Measurements from ENCODE around the gene LMAN2.
A peak's percentile ranks its signal among the peaks of the same experiment; 100 is the strongest.

The LMAN2 gene

DNA sequence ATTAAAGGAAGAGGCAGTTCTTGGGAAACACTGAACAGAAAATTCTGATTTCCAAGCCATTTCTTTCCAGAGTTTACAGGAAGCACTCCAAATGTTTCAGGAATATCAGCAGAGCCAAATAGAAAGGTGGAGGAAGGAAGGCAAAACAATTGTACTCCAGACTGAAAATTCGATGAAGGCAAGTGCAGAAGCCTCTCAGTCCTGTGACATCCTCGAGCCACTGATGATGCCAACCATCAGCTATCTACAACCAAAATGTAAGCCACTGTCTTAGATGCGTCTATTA is 2.2 kb downstream of the LMAN2 start:
- H3F3A ChIP-seq (ENCODE audit: control insufficient read depth, insufficient read depth): 0 out of 2 replicates have a peak, but pooled peaks cover 3% of the 10 kb centered on the region
- H3K4me1 ChIP-seq (ENCODE audit: control insufficient read depth, low read length): peaks cover 33% of the 10 kb centered on the region
- no peaks in the 10 kb centered on the region for H3K9me3 ChIP-seq (ENCODE audit: control insufficient read depth, insufficient read depth, low read length)
- no peaks in the 10 kb centered on the region for H3K27me3 ChIP-seq (ENCODE audit: control insufficient read depth, low read length)
- H3K36me3 ChIP-seq (ENCODE audit: control insufficient read depth, low read length): peaks cover 43% of the 10 kb centered on the region
- peaks cover 19% of the 10 kb centered on the region; the same call in 1 of the 2 replicates for H4K20me1 ChIP-seq (ENCODE audit: control insufficient read depth, insufficient read depth, low read depth, low read length)
- no peak overlapping the region for H3K27ac ChIP-seq (ENCODE audit: low read depth, low read length)
- H3K9me2 ChIP-seq (replicated peaks; ENCODE audit: control insufficient read depth, low read length): no peaks in the 10 kb centered on the region
- H3K79me2 ChIP-seq (ENCODE audit: control insufficient read depth, low read length): peaks cover 70% of the 10 kb centered on the region
- peak overlapping the region; percentile 89 for H3K4me3 ChIP-seq (ENCODE audit: low read length)
- peak overlapping the region; percentile 71 for H3K4me2 ChIP-seq (ENCODE audit: low read length)
- TF ChIP-seq, protein P1, sequence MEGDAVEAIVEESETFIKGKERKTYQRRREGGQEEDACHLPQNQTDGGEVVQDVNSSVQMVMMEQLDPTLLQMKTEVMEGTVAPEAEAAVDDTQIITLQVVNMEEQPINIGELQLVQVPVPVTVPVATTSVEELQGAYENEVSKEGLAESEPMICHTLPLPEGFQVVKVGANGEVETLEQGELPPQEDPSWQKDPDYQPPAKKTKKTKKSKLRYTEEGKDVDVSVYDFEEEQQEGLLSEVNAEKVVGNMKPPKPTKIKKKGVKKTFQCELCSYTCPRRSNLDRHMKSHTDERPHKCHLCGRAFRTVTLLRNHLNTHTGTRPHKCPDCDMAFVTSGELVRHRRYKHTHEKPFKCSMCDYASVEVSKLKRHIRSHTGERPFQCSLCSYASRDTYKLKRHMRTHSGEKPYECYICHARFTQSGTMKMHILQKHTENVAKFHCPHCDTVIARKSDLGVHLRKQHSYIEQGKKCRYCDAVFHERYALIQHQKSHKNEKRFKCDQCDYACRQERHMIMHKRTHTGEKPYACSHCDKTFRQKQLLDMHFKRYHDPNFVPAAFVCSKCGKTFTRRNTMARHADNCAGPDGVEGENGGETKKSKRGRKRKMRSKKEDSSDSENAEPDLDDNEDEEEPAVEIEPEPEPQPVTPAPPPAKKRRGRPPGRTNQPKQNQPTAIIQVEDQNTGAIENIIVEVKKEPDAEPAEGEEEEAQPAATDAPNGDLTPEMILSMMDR (IDR thresholded peaks at IDR 0.05; ENCODE audit: low read depth, low read length, poor library complexity, severe bottlenecking): no peak
- TF ChIP-seq EZH2phosphoT487 (IDR thresholded peaks at IDR 0.05; ENCODE audit: borderline replicate concordance, low read length): no peak

DNA sequence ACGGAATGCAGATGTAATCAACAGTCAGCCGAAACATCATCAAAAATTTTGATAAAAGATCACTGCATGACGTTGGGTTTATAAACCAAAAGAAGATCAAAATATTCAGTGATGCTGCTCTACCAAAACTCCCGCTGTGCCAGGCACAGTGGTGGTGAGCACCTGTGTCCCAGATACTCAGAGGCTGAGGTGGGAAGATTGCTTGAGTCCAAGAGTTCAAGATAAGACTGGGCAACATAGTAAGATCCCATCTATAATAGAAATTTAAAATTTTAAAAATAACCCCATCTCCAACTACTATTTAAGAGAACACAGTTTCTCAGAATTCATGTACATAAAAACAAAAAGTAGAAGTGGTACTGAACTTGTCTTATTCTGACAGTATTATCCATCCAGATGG is 3.8 kb downstream of the LMAN2 start:
- Histone ChIP-seq H3K27ac (ENCODE audit: low read depth, low read length) (no peak overlapping the region), H3K4me1 (ENCODE audit: control insufficient read depth, low read length) (peaks cover 33% of the 10 kb centered on the region), H3F3A (ENCODE audit: control insufficient read depth, insufficient read depth) (0 out of 2 replicates have a peak, but pooled peaks cover 3% of the 10 kb centered on the region), H4K20me1 (ENCODE audit: control insufficient read depth, insufficient read depth, low read depth, low read length) (peaks cover 19% of the 10 kb centered on the region; the same call in 1 of the 2 replicates), H3K9me3 (ENCODE audit: control insufficient read depth, insufficient read depth, low read length) (no peaks in the 10 kb centered on the region), H3K27me3 (ENCODE audit: control insufficient read depth, low read length) (no peaks in the 10 kb centered on the region), H3K9me2 (replicated peaks; ENCODE audit: control insufficient read depth, low read length) (no peaks in the 10 kb centered on the region), H3K4me3 (ENCODE audit: low read length) (no peak overlapping the region), H3K79me2 (ENCODE audit: control insufficient read depth, low read length) (peaks cover 84% of the 10 kb centered on the region), H3K36me3 (ENCODE audit: control insufficient read depth, low read length) (peaks cover 51% of the 10 kb centered on the region), H3K4me2 (ENCODE audit: low read length) (peak overlapping the region; percentile 30; the same call in 1 of the 2 replicates)
- TF ChIP-seq, protein P1 (IDR thresholded peaks at IDR 0.05; ENCODE audit: low read depth, low read length, poor library complexity, severe bottlenecking): no peak
- no peak for TF ChIP-seq EZH2phosphoT487 (IDR thresholded peaks at IDR 0.05; ENCODE audit: borderline replicate concordance, low read length)

DNA sequence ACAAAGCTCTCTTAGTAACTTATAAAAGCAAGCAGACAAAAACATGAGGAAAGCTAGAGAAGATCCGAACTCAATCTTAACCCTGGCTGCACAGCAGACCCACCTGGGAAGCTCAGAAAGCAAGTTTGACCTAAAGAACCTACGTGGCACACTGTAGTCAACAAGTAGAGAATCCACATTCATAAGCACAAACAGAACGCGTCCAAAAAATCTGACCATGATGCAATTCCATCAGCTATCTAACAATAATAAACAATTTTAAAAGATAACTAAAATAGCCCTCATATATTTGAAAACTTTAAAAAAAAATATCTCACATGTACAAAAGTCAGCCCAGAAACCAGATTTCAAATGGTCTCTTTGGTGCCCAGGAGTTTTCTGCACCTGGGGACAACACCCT is 4.6 kb downstream of the LMAN2 start:
- Histone ChIP-seq H3K9me3 (ENCODE audit: control insufficient read depth, insufficient read depth, low read length) (no peaks in the 10 kb centered on the region), H3K4me2 (ENCODE audit: low read length) (no peak overlapping the region), H4K20me1 (ENCODE audit: control insufficient read depth, insufficient read depth, low read depth, low read length) (peaks cover 19% of the 10 kb centered on the region; the same call in 1 of the 2 replicates)

More for the DNA sequence above, 4.6 kb downstream of the LMAN2 start:
- peaks cover 57% of the 10 kb centered on the region for H3K36me3 ChIP-seq (ENCODE audit: control insufficient read depth, low read length)
- peaks cover 27% of the 10 kb centered on the region for H3K4me1 ChIP-seq (ENCODE audit: control insufficient read depth, low read length)
- no peaks in the 10 kb centered on the region for H3K27me3 ChIP-seq (ENCODE audit: control insufficient read depth, low read length)
- H3F3A ChIP-seq (ENCODE audit: control insufficient read depth, insufficient read depth): 0 out of 2 replicates have a peak, but pooled peaks cover 3% of the 10 kb centered on the region
- no peaks in the 10 kb centered on the region for H3K9me2 ChIP-seq (replicated peaks; ENCODE audit: control insufficient read depth, low read length)
- H3K27ac ChIP-seq (ENCODE audit: low read depth, low read length): no peak overlapping the region
- no peak for TF ChIP-seq EZH2phosphoT487 (IDR thresholded peaks at IDR 0.05; ENCODE audit: borderline replicate concordance, low read length)
- TF ChIP-seq, protein P1 (IDR thresholded peaks at IDR 0.05; ENCODE audit: low read depth, low read length, poor library complexity, severe bottlenecking): no peak
- no peak overlapping the region for H3K4me3 ChIP-seq (ENCODE audit: low read length)
- H3K79me2 ChIP-seq (ENCODE audit: control insufficient read depth, low read length): peaks cover 92% of the 10 kb centered on the region
